ENCODE results near the gene PDZD11. TPM values are rescaled to one million over a fixed set of nuclear protein-coding genes. Genes with fewer than 3 reads are reported as not detected.
"Not testable (repeated sequence)": the region's sequence is repeated elsewhere in the genome, so short reads cannot be mapped to it uniquely, and the experiment has no call there.

The PDZD11 gene
- total RNA-seq, 1 donor from 2014 or later: 28.7 TPM

GRCh38 chrX:70253377-70254062 is 36.2 kb downstream of the PDZD11 start:
- Mint-ChIP-seq H3K9me3 (no peaks in the 10 kb centered on the region), H3K36me3 (ENCODE audit: low read depth) (no peaks in the 10 kb centered on the region), H3K27ac (peak overlapping the region; percentile 24), H3K27me3 (ENCODE audit: insufficient read depth) (no peaks in the 10 kb centered on the region), H3K4me1 (ENCODE audit: low read depth) (peaks cover 13% of the 10 kb centered on the region), H3K4me3 (no peak overlapping the region)
- intact Hi-C loops (cut with micrococcal nuclease): no loop called here
- no peak for DNase-seq (ENCODE audit: low spot score)

- Mint-ChIP-seq H3K4me1 (ENCODE audit: low read depth) (peaks cover 13% of the 10 kb centered on the region), H3K36me3 (ENCODE audit: low read depth) (no peaks in the 10 kb centered on the region), H3K27me3 (ENCODE audit: insufficient read depth) (no peaks in the 10 kb centered on the region), H3K9me3 (no peaks in the 10 kb centered on the region), H3K4me3 (no peak overlapping the region), H3K27ac (no peak overlapping the region)
- intact Hi-C loops (cut with micrococcal nuclease): no loop called here
- DNase-seq (ENCODE audit: low spot score): no peak
Observed at GRCh38 chrX:70252491-70252890, 37.2 kb downstream of the PDZD11 start.

DNA sequence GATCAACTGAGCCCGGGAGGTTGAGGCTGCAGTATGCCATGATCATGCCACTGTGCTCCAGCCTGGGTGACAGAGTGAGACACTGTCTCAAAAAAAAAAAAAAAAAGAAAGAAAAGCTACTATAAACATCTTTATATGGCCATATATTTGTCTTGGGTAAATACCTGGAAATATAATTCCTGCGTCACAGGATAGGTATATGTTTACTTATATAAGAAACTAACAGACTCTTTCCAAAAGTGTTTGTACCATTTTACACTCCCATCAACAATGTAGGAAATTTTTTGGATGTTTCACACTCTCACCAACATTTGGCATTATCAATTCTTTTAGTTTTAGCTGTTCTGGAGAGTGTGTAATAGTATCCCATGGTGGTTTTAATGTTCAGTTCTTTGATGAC is 42.5 kb downstream of the PDZD11 start:
- Mint-ChIP-seq H3K27ac (no peak overlapping the region), H3K27me3 (ENCODE audit: insufficient read depth) (no peaks in the 10 kb centered on the region), H3K9me3 (no peaks in the 10 kb centered on the region), H3K4me3 (no peak overlapping the region), H3K36me3 (ENCODE audit: low read depth) (no peaks in the 10 kb centered on the region), H3K4me1 (ENCODE audit: low read depth) (no peaks in the 10 kb centered on the region)
- no peak for DNase-seq (ENCODE audit: low spot score)
- intact Hi-C loops (cut with micrococcal nuclease): no loop called here

GRCh38 chrX:70244881-70245280 is 44.8 kb downstream of the PDZD11 start:
- Mint-ChIP-seq H3K36me3 (ENCODE audit: low read depth) (no peaks in the 10 kb centered on the region), H3K27ac (no peak overlapping the region), H3K4me1 (ENCODE audit: low read depth) (no peaks in the 10 kb centered on the region), H3K27me3 (ENCODE audit: insufficient read depth) (no peaks in the 10 kb centered on the region), H3K9me3 (no peaks in the 10 kb centered on the region), H3K4me3 (no peak overlapping the region)
- DNase-seq (ENCODE audit: low spot score): no peak
- intact Hi-C loops (cut with micrococcal nuclease): no loop called here

DNA sequence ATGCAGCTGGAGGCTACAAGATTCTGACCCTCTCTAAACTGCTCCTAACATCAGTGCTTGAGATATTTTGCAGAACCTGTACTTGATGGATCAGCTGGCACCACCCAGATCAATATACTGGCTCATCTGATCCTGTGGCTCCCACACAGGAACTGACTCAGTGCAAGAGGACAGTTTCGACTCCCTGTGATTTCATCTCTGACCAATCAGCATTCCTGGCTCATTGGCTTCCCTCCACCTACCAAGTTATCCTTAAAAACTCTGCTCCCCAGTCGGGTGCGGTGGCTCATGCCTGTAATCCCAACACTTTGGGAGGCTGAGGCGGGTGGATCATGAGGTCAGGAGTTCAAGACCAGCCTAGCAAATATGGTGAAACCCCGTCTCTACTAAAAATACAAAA is 46.1 kb downstream of the PDZD11 start:
- H3K27ac Mint-ChIP-seq: not testable (repeated sequence)

DNA sequence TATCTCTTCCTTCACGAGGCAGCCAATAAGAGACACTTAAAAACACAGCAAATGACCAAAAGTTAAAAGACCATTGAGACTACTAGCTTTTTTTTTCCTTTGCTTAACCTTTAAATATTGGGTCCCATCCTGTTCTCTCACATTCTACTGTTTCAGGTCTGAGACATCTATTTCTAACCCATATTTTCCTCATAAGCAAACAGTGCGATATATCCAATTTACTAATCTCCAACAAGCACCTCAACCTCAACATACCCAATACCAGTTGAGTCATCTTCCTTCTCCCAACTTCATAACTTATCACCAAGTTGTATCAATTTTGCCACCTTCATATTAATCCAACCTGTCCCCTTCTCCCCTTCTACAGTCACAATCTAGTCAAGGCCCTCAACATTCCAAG is 48.2 kb downstream of the PDZD11 start:
- Mint-ChIP-seq H3K4me3 (no peak overlapping the region), H3K27me3 (ENCODE audit: insufficient read depth) (no peaks in the 10 kb centered on the region), H3K36me3 (ENCODE audit: low read depth) (no peaks in the 10 kb centered on the region), H3K4me1 (ENCODE audit: low read depth) (no peaks in the 10 kb centered on the region), H3K9me3 (no peaks in the 10 kb centered on the region), H3K27ac (no peak overlapping the region)
- no peak for DNase-seq (ENCODE audit: low spot score)
- intact Hi-C loops (cut with micrococcal nuclease): no loop called here

More for the DNA sequence above, 46.1 kb downstream of the PDZD11 start:
- intact Hi-C loops (cut with micrococcal nuclease); H3K27me3 Mint-ChIP-seq (ENCODE audit: insufficient read depth); H3K4me1 Mint-ChIP-seq (ENCODE audit: low read depth); H3K36me3 Mint-ChIP-seq (ENCODE audit: low read depth); H3K9me3 Mint-ChIP-seq; DNase-seq (ENCODE audit: low spot score); H3K4me3 Mint-ChIP-seq: not testable (repeated sequence)

DNA sequence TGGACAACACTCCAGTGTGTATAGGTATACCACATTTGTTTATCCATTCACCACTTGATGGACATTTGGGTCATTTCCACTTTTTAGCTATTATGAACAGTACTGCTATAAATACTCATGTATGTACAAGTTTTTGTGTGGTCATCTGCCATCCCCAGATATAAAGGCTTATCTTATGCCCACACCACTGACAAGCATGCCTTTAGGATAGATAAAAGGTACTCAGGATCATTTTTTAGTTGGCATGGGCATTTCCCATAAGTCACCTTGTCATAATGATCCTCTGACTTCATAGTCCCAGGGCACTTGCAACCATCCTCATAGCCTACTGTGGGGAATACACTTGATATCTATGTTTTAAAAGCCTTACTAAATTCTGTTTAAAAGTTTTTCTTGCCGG is 49.0 kb downstream of the PDZD11 start:
- Mint-ChIP-seq H3K9me3 (no peaks in the 10 kb centered on the region), H3K27ac (no peak overlapping the region), H3K4me1 (ENCODE audit: low read depth) (no peaks in the 10 kb centered on the region), H3K36me3 (ENCODE audit: low read depth) (no peaks in the 10 kb centered on the region), H3K27me3 (ENCODE audit: insufficient read depth) (no peaks in the 10 kb centered on the region), H3K4me3 (no peak overlapping the region)
- no peak for DNase-seq (ENCODE audit: low spot score)
- intact Hi-C loops (cut with micrococcal nuclease): no loop called here

Other genes starting within 250 kb of the PDZD11 start
- not detected in 2 replicates for gene AWAT2, start 240.0 kb downstream of the PDZD11 start, total RNA-seq
- gene OTUD6A, start 227.5 kb downstream of the PDZD11 start, total RNA-seq: not detected in 2 replicates
- gene IGBP1, start 156.5 kb downstream of the PDZD11 start, total RNA-seq: 29.4 and 29.8 TPM in 2 replicates
- not detected in 2 replicates for gene DGAT2L6, start 112.4 kb downstream of the PDZD11 start, total RNA-seq
- gene AWAT1, start 55.3 kb downstream of the PDZD11 start, total RNA-seq: not detected in 2 replicates
- 0.27 TPM in 1 of 2 replicates, not detected in the other for gene P2RY4, start 29.7 kb downstream of the PDZD11 start, total RNA-seq
- gene ARR3, start 21.6 kb downstream of the PDZD11 start, total RNA-seq: not detected in 2 replicates
- not detected in 2 replicates for gene RAB41, start 7.8 kb downstream of the PDZD11 start, total RNA-seq
- 18.7 and 19.4 TPM in 2 replicates for gene KIF4A, start 177 bp upstream of the PDZD11 start, total RNA-seq
- 0.10 TPM in 1 of 2 replicates, not detected in the other for gene GDPD2, start 133.4 kb upstream of the PDZD11 start, total RNA-seq
- gene DLG3, start 154.9 kb upstream of the PDZD11 start, total RNA-seq: 41.5 and 43.5 TPM in 2 replicates